ENCODE results near the gene SNX14.

Gene SNX14

DNA sequence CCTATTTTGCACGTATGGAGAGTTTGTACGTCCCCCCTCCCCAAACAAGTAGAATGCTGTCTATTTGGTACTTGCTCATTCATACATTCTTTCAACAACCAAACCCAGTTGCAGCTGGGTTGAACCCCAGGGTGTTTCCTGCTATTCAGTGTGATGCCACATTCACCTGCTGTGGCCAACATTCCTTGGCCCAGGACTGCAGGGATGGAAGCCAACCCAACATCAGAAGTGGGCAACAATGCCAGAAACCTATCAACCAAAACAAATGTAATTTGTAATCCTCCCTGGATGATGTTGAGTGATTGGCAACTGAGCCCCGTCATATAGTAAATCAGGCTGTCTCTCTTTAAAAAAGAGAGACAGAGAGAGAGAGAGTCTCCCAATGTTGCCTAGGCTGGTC, 134.9 kb downstream of the SNX14 start:
- TF ChIP-seq EZH2phosphoT487 (IDR thresholded peaks at IDR 0.05; ENCODE audit: borderline replicate concordance, low read length) = no peak
- TF ChIP-seq CTCF (IDR thresholded peaks at IDR 0.05; ENCODE audit: low read depth, low read length, poor library complexity, severe bottlenecking) = no peak
- Histone ChIP-seq H3K36me3 (ENCODE audit: control insufficient read depth, low read length) (no peaks in the 10 kb centered on the region), H3K4me3 (ENCODE audit: low read length) (no peak overlapping the region), H3K4me2 (ENCODE audit: low read length) (no peak overlapping the region), H3K9me3 (ENCODE audit: control insufficient read depth, insufficient read depth, low read length) (no peaks in the 10 kb centered on the region), H4K20me1 (ENCODE audit: control insufficient read depth, insufficient read depth, low read depth, low read length) (no peaks in the 10 kb centered on the region), H3K27ac (ENCODE audit: low read depth, low read length) (no peak overlapping the region), H3K9me2 (replicated peaks; ENCODE audit: control insufficient read depth, low read length) (no peaks in the 10 kb centered on the region), H3K27me3 (ENCODE audit: control insufficient read depth, low read length) (peaks cover 6% of the 10 kb centered on the region; the same call in 1 of the 2 replicates), H3F3A (ENCODE audit: control insufficient read depth, insufficient read depth) (no peaks in the 10 kb centered on the region), H3K79me2 (ENCODE audit: control insufficient read depth, low read length) (no peaks in the 10 kb centered on the region), H3K4me1 (ENCODE audit: control insufficient read depth, low read length) (peaks cover 5% of the 10 kb centered on the region)

- Histone ChIP-seq H3K4me3 (ENCODE audit: low read length) (no peak overlapping the region), H3K4me1 (ENCODE audit: control insufficient read depth, low read length) (peaks cover 5% of the 10 kb centered on the region), H3K9me3 (ENCODE audit: control insufficient read depth, insufficient read depth, low read length) (no peaks in the 10 kb centered on the region), H3K9me2 (replicated peaks; ENCODE audit: control insufficient read depth, low read length) (no peaks in the 10 kb centered on the region), H3F3A (ENCODE audit: control insufficient read depth, insufficient read depth) (no peaks in the 10 kb centered on the region), H3K27ac (ENCODE audit: low read depth, low read length) (no peak overlapping the region), H3K36me3 (ENCODE audit: control insufficient read depth, low read length) (no peaks in the 10 kb centered on the region), H4K20me1 (ENCODE audit: control insufficient read depth, insufficient read depth, low read depth, low read length) (no peaks in the 10 kb centered on the region), H3K27me3 (ENCODE audit: control insufficient read depth, low read length) (peaks cover 3% of the 10 kb centered on the region; the same call in 1 of the 2 replicates), H3K79me2 (ENCODE audit: control insufficient read depth, low read length) (no peaks in the 10 kb centered on the region), H3K4me2 (ENCODE audit: low read length) (no peak overlapping the region)
- TF ChIP-seq EZH2phosphoT487 (IDR thresholded peaks at IDR 0.05; ENCODE audit: borderline replicate concordance, low read length) (no peak), CTCF (IDR thresholded peaks at IDR 0.05; ENCODE audit: low read depth, low read length, poor library complexity, severe bottlenecking) (no peak)
These were observed 135.5 kb downstream of the SNX14 start for GRCh38 chr6:85458184-85458583.

- no peak overlapping the region for H3K27ac ChIP-seq (ENCODE audit: low read depth, low read length)
- H3K9me3 ChIP-seq (ENCODE audit: control insufficient read depth, insufficient read depth, low read length) = no peaks in the 10 kb centered on the region
- H3K4me1 ChIP-seq (ENCODE audit: control insufficient read depth, low read length) = peaks cover 5% of the 10 kb centered on the region
- H3K27me3 ChIP-seq (ENCODE audit: control insufficient read depth, low read length) = no peaks in the 10 kb centered on the region
- H3K4me3 ChIP-seq (ENCODE audit: low read length) = no peak overlapping the region
- H3K36me3 ChIP-seq (ENCODE audit: control insufficient read depth, low read length) = no peaks in the 10 kb centered on the region
- TF ChIP-seq CTCF (IDR thresholded peaks at IDR 0.05; ENCODE audit: low read depth, low read length, poor library complexity, severe bottlenecking) = no peak
- no peak for TF ChIP-seq EZH2phosphoT487 (IDR thresholded peaks at IDR 0.05; ENCODE audit: borderline replicate concordance, low read length)
- H3F3A ChIP-seq (ENCODE audit: control insufficient read depth, insufficient read depth) = no peaks in the 10 kb centered on the region
- H3K4me2 ChIP-seq (ENCODE audit: low read length) = no peak overlapping the region
- no peaks in the 10 kb centered on the region for H3K79me2 ChIP-seq (ENCODE audit: control insufficient read depth, low read length)
- no peaks in the 10 kb centered on the region for H3K9me2 ChIP-seq (replicated peaks; ENCODE audit: control insufficient read depth, low read length)
- no peaks in the 10 kb centered on the region for H4K20me1 ChIP-seq (ENCODE audit: control insufficient read depth, insufficient read depth, low read depth, low read length)
These were observed 136.9 kb downstream of the SNX14 start for GRCh38 chr6:85456782-85457181.
